ENCODE results near the gene TRIM67.

GRCh38 chr1:231187571-231187970, 25.7 kb downstream of the TRIM67 start:
- TF ChIP-seq, protein P1, sequence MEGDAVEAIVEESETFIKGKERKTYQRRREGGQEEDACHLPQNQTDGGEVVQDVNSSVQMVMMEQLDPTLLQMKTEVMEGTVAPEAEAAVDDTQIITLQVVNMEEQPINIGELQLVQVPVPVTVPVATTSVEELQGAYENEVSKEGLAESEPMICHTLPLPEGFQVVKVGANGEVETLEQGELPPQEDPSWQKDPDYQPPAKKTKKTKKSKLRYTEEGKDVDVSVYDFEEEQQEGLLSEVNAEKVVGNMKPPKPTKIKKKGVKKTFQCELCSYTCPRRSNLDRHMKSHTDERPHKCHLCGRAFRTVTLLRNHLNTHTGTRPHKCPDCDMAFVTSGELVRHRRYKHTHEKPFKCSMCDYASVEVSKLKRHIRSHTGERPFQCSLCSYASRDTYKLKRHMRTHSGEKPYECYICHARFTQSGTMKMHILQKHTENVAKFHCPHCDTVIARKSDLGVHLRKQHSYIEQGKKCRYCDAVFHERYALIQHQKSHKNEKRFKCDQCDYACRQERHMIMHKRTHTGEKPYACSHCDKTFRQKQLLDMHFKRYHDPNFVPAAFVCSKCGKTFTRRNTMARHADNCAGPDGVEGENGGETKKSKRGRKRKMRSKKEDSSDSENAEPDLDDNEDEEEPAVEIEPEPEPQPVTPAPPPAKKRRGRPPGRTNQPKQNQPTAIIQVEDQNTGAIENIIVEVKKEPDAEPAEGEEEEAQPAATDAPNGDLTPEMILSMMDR (conservative IDR thresholded peaks at IDR 0.05) = no peak
- TF ChIP-seq EZH2 (IDR thresholded peaks at IDR 0.05; ENCODE audit: low read depth) = no peak
